Stimulated activated CD8-positive, alpha-beta memory T cell treated with anti-CD3 and anti-CD28 coated beads, Interleukin-4, amount 100 ng/mL, for 1 hour (primary cell): ENCODE results near the gene NTRK2.

Source experiments
- DNase-seq, 2 donors: peaks; one replicate each; pipeline ENCODE4 v3.0.0-alpha.2; 2020; ENCODE audit warnings: low read depth in 2 of 2, low spot score in 1 of 2

NTRK2 gene

GRCh38 chr9:84969084-84969483 is 299.6 kb downstream of the NTRK2 start:
- no peak for DNase-seq

GRCh38 chr9:84969736-84970135 is 300.2 kb downstream of the NTRK2 start:
- DNase-seq: no peak

GRCh38 chr9:84970432-84970831 is 300.9 kb downstream of the NTRK2 start:
- DNase-seq: no peak

- no peak for DNase-seq
Measured at GRCh38 chr9:84971571-84971970, 302.0 kb downstream of the NTRK2 start.

GRCh38 chr9:84974258-84974657 is 304.7 kb downstream of the NTRK2 start:
- no peak for DNase-seq

GRCh38 chr9:84974855-84975254 is 305.3 kb downstream of the NTRK2 start:
- no peak for DNase-seq

GRCh38 chr9:84975926-84976325 is 306.4 kb downstream of the NTRK2 start:
- no peak for DNase-seq

GRCh38 chr9:84978661-84979060 is 309.1 kb downstream of the NTRK2 start:
- DNase-seq: no peak

GRCh38 chr9:84983749-84984148 is 314.2 kb downstream of the NTRK2 start:
- DNase-seq: no peak

- DNase-seq: no peak
Measured at GRCh38 chr9:84988621-84989020, 319.1 kb downstream of the NTRK2 start.

- no peak for DNase-seq
Measured at GRCh38 chr9:84990416-84990815, 320.9 kb downstream of the NTRK2 start.

- no peak for DNase-seq
Measured at GRCh38 chr9:84990850-84991513, 321.5 kb downstream of the NTRK2 start.

- no peak for DNase-seq
Measured at GRCh38 chr9:84991514-84991870, 322.0 kb downstream of the NTRK2 start.

GRCh38 chr9:84992381-84992780 is 322.9 kb downstream of the NTRK2 start:
- no peak for DNase-seq

- no peak for DNase-seq
Measured at GRCh38 chr9:84993105-84993504, 323.6 kb downstream of the NTRK2 start.

GRCh38 chr9:84996029-84996428 is 326.5 kb downstream of the NTRK2 start:
- DNase-seq: no peak

- DNase-seq: no peak
Measured at GRCh38 chr9:84996716-84997115, 327.2 kb downstream of the NTRK2 start.

- DNase-seq: no peak
Measured at GRCh38 chr9:84997472-84997871, 327.9 kb downstream of the NTRK2 start.

- DNase-seq: no peak
Measured at GRCh38 chr9:84998639-84999038, 329.1 kb downstream of the NTRK2 start.

GRCh38 chr9:84999788-85000187 is 330.3 kb downstream of the NTRK2 start:
- DNase-seq: no peak

GRCh38 chr9:85001925-85002324 is 332.4 kb downstream of the NTRK2 start:
- no peak for DNase-seq

GRCh38 chr9:85004818-85005413 is 335.4 kb downstream of the NTRK2 start:
- no peak for DNase-seq

- DNase-seq: no peak
Measured at GRCh38 chr9:85007748-85008147, 338.2 kb downstream of the NTRK2 start.
